ENCODE results near the gene ACTL7A. TPM values are rescaled to one million over a fixed set of nuclear protein-coding genes. Genes with fewer than 3 reads are reported as not detected.
"Not testable (repeated sequence)": the region's sequence is repeated elsewhere in the genome, so short reads cannot be mapped to it uniquely, and the experiment has no call there.

The ACTL7A gene
- total RNA-seq, 2 donors from 2014 or later, result not detected

DNA sequence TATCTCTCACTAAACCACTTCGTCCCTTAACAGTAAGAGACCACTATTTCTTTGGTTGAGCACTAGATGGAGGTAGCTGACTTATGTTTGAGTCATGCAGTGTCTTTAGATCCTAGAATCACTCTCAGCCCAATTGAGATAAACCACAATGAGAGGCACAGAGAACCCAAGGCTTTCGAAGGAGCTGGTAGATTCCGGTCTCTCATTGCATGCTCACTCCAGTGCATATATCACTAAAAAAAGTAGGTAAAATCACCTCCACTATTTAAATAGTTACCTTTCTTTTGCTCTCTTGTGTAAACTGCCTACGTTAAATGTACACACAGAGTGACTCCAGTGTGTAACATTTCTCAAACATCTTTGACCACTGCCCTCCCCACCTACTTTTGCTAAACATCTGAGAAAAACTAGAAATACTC lies 27.6 kb downstream of the ACTL7A start:
- Mint-ChIP-seq H3K9me3 (no peaks in the 10 kb centered on the region), H3K4me3 (no peak overlapping the region), H3K27ac (no peak overlapping the region), H3K4me1 (no peaks in the 10 kb centered on the region), H3K27me3 (ENCODE audit: insufficient read depth) (no peaks in the 10 kb centered on the region), H3K36me3 (ENCODE audit: low read depth) (peaks cover 46% of the 10 kb centered on the region)
- Histone ChIP-seq H3K4me1 (ENCODE audit: control insufficient read depth, insufficient read depth, low read length) (no peaks in the 10 kb centered on the region), H3K27me3 (ENCODE audit: control insufficient read depth, insufficient read depth, low read length, poor library complexity, severe bottlenecking) (no peaks in the 10 kb centered on the region), H3K4me3 (ENCODE audit: low read length) (no peak overlapping the region), H3K9me3 (ENCODE audit: control insufficient read depth, low read length) (no peaks in the 10 kb centered on the region), H3K36me3 (ENCODE audit: control insufficient read depth, insufficient read depth, low read length) (peaks cover 68% of the 10 kb centered on the region), H3K9ac (ENCODE audit: extremely low read depth, low read length, poor library complexity, severe bottlenecking) (no peak overlapping the region), H3K27ac (ENCODE audit: low read depth, low read length) (no peak overlapping the region)
- TF ChIP-seq, protein P1, sequence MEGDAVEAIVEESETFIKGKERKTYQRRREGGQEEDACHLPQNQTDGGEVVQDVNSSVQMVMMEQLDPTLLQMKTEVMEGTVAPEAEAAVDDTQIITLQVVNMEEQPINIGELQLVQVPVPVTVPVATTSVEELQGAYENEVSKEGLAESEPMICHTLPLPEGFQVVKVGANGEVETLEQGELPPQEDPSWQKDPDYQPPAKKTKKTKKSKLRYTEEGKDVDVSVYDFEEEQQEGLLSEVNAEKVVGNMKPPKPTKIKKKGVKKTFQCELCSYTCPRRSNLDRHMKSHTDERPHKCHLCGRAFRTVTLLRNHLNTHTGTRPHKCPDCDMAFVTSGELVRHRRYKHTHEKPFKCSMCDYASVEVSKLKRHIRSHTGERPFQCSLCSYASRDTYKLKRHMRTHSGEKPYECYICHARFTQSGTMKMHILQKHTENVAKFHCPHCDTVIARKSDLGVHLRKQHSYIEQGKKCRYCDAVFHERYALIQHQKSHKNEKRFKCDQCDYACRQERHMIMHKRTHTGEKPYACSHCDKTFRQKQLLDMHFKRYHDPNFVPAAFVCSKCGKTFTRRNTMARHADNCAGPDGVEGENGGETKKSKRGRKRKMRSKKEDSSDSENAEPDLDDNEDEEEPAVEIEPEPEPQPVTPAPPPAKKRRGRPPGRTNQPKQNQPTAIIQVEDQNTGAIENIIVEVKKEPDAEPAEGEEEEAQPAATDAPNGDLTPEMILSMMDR (conservative IDR thresholded peaks at IDR 0.05), result peak; percentile 60
- no peak for DNase-seq
- 90 to 98% methylated on average over 2 to 4 of the region's 4 CpGs for WGBS, 2 experiments (ENCODE audit: insufficient coverage in 1 of 2, insufficient read length in 1 of 2)

DNA sequence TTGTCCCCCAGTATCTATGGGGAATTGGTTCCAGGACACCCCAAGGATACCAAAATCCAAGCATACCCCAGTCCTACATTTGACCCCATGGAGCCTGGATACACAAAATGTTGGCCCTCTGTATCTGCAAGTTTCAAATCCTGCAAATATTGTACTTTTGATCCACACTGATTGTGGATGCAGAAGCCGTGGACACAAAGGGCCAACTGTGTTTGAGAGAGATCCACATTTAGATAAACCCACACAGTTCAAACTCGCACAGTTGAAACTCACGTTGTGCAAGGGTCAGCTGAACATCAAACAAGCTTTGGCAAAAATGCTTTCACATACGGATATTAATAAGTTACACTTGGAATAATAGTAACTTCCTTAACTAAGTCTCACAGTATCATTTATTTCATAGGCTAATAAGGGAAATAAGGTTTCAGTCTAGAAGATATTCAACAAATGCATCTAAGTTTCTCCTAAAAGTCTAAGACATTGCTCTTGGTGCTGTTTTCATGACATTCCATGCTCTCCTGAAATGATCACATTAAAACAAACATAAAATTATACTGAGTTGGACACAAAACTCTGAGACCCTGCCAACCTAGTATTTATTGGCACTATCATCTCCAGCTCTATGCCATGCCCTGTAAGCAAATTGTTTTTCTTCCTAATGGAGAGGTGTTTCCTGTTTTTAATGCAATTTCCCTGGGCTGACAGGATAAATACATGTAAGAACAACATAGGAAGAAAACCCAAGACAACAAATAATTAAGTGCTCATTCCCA lies 32.3 kb downstream of the ACTL7A start:
- no peak overlapping the region for H3K27ac ChIP-seq (ENCODE audit: low read depth, low read length)
- Mint-ChIP-seq H3K27ac (no peak overlapping the region), H3K9me3 (no peaks in the 10 kb centered on the region), H3K27me3 (ENCODE audit: insufficient read depth) (no peaks in the 10 kb centered on the region), H3K4me1 (no peaks in the 10 kb centered on the region), H3K36me3 (ENCODE audit: low read depth) (peaks cover 67% of the 10 kb centered on the region), H3K4me3 (no peak overlapping the region)
- no peak overlapping the region for H3K4me3 ChIP-seq (ENCODE audit: low read length)
- H3K36me3 ChIP-seq (ENCODE audit: control insufficient read depth, insufficient read depth, low read length), result peaks cover 92% of the 10 kb centered on the region
- H3K9ac ChIP-seq (ENCODE audit: extremely low read depth, low read length, poor library complexity, severe bottlenecking), result no peak overlapping the region
- DNase-seq, result no peak
- no peaks in the 10 kb centered on the region for H3K9me3 ChIP-seq (ENCODE audit: control insufficient read depth, low read length)
- H3K4me1 ChIP-seq (ENCODE audit: control insufficient read depth, insufficient read depth, low read length), result no peaks in the 10 kb centered on the region
- WGBS, 2 experiments (ENCODE audit: insufficient coverage in 1 of 2, insufficient read length in 1 of 2), result 93 to 98% methylated on average over 3 to 4 of the region's 4 CpGs
- H3K27me3 ChIP-seq (ENCODE audit: control insufficient read depth, insufficient read depth, low read length, poor library complexity, severe bottlenecking), result no peaks in the 10 kb centered on the region
- TF ChIP-seq, protein P1 (conservative IDR thresholded peaks at IDR 0.05), result no peak

DNA sequence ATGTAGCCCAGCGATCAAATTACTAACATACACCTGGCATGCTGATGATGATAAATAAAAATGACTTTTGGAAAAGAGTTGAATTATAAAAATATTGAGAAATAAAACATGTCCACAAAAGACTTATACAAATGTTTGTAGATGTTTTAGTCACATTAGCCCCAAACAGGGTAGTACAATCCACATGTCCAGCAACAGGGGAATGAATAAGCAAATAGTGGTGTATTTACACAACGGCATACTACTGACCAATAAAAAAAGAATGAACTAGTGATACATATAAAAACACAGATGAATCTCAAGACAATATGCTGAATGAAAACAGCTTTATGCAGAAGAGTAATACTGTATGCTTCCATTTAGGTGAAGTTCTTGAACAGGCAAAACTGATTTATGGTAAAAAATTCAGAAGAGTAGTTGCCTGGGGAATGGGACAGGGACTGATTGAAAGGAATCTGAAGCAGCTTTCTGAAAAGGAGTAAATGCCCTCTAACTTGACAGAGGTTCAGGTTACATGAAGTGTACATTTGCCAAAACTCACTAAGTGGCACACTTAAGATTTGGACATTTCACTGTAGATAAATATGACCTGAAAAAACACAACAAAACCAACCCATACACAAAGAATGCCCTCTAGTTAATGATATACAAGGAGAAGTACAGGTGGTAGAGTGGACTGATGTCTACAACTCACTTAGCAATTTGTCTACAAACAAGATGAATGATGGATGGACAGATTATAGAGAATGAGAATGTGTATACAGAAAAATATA lies 35.4 kb downstream of the ACTL7A start:
- Mint-ChIP-seq H3K27me3 (ENCODE audit: insufficient read depth) (no peaks in the 10 kb centered on the region), H3K4me1 (no peaks in the 10 kb centered on the region), H3K36me3 (ENCODE audit: low read depth) (peaks cover 66% of the 10 kb centered on the region), H3K9me3 (no peaks in the 10 kb centered on the region), H3K4me3 (no peak overlapping the region), H3K27ac (no peak overlapping the region)
- no peak overlapping the region for H3K9ac ChIP-seq (ENCODE audit: extremely low read depth, low read length, poor library complexity, severe bottlenecking)
- H3K36me3 ChIP-seq (ENCODE audit: control insufficient read depth, insufficient read depth, low read length), result peaks cover 91% of the 10 kb centered on the region
- H3K9me3 ChIP-seq (ENCODE audit: control insufficient read depth, low read length), result no peaks in the 10 kb centered on the region
- H3K4me1 ChIP-seq (ENCODE audit: control insufficient read depth, insufficient read depth, low read length), result no peaks in the 10 kb centered on the region
- no peak overlapping the region for H3K4me3 ChIP-seq (ENCODE audit: low read length)
- TF ChIP-seq, protein P1 (conservative IDR thresholded peaks at IDR 0.05), result no peak
- WGBS, 2 experiments (ENCODE audit: insufficient coverage in 1 of 2, insufficient read length in 1 of 2), result 100% methylated on average over 2 of the region's 2 CpGs; no CpG with 5 or more reads in 1 of the 2 experiments
- H3K27me3 ChIP-seq (ENCODE audit: control insufficient read depth, insufficient read depth, low read length, poor library complexity, severe bottlenecking), result no peaks in the 10 kb centered on the region
- no peak for DNase-seq
- H3K27ac ChIP-seq (ENCODE audit: low read depth, low read length), result no peak overlapping the region

DNA sequence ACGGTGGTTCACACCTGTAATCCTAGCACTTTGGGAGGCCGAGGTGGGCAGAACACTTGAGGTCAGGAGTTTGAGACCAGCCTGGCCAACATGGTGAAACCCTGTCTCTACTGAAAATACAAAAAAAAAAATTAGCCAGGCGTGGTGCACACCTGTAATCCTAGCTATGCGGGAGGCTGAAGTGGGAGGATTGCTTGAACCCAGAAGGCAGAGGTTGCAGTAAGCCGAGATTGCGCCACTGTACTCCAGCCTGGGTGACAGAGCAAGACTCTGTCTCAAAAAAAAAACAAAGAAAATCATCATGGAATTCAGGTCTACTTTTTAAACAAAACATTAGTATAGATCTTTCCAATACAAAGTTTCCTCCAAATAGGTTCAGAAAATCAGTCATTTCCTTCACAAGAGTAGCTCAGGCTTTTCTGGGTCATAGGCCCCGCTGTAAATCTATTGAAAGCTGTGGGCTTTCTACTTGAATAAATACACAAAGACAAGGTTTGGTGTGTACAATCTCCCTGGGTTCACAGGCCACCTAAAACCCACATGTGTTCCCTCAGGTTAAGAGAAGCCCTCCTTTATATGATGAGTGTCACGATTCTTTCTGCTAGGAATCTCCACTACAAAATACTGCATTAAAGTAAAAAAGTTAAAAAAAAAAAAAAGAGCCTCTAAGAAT lies 37.1 kb downstream of the ACTL7A start:
- H3K36me3 ChIP-seq (ENCODE audit: control insufficient read depth, insufficient read depth, low read length), result peaks cover 90% of the 10 kb centered on the region
- 94 to 96% methylated on average over 5 to 7 of the region's 8 CpGs for WGBS, 2 experiments (ENCODE audit: insufficient coverage in 1 of 2, insufficient read length in 1 of 2)
- not testable (repeated sequence) for H3K27me3 ChIP-seq (ENCODE audit: control insufficient read depth, insufficient read depth, low read length, poor library complexity, severe bottlenecking); H3K27ac Mint-ChIP-seq; H3K4me3 Mint-ChIP-seq; H3K4me1 ChIP-seq (ENCODE audit: control insufficient read depth, insufficient read depth, low read length); H3K4me3 ChIP-seq (ENCODE audit: low read length); H3K9me3 Mint-ChIP-seq; H3K9me3 ChIP-seq (ENCODE audit: control insufficient read depth, low read length); H3K4me1 Mint-ChIP-seq; H3K27me3 Mint-ChIP-seq (ENCODE audit: insufficient read depth); DNase-seq; H3K9ac ChIP-seq (ENCODE audit: extremely low read depth, low read length, poor library complexity, severe bottlenecking); H3K27ac ChIP-seq (ENCODE audit: low read depth, low read length)
- H3K36me3 Mint-ChIP-seq (ENCODE audit: low read depth), result peaks cover 70% of the 10 kb centered on the region
